PC-9 (cell line): ENCODE results near the gene C2CD4C. TPM values are rescaled to one million over a fixed set of nuclear protein-coding genes. Genes with fewer than 3 reads are reported as not detected.
"Not testable (repeated sequence)": the region's sequence is repeated elsewhere in the genome, so short reads cannot be mapped to it uniquely, and the experiment has no call there.

Experiments used
- BruUV-seq: library from RNA; stranded (reverse); fragments of 400-500 nt; replicated peaks from 2 replicates; lab custom pipeline; 2021; lab: Mats Ljungman, UMichigan
- CTCF ChIA-PET: fragments of 300-600 bp; sonication (Branson Sonifier 250); formaldehyde crosslinking; loops from one replicate; lab custom pipeline; 2022; ENCODE audit warnings: antibody characterized with exemption; lab: Charles Lee
- POLR2A ChIA-PET: fragments of 300-600 bp; sonication (Branson Sonifier 250); formaldehyde crosslinking; loops from one replicate; lab custom pipeline; 2022; ENCODE audit warnings: antibody characterized with exemption; ENCODE audit not compliant: unreplicated experiment; lab: Charles Lee
- DNase-seq, 2 experiments: peaks; one replicate each; pipeline versions ENCODE4 v3.0.0 to v3.0.0-alpha.2; 2015 to 2022; ENCODE audit warnings: mixed read lengths in 1 of 2
- H2AFZ ChIP-seq: fragments of 200-600 bp; sonication (generic); 2 replicates; pipeline ENCODE4 v1.8.1; 2017; ENCODE audit warnings: antibody characterized with exemption
- H3F3A ChIP-seq: fragments of 200-600 bp; sonication (generic); 2 replicates; pipeline ENCODE4 v1.8.1; 2017; ENCODE audit warnings: antibody characterized with exemption, mild to moderate bottlenecking, low read depth; ENCODE audit not compliant: insufficient read depth
- H3K27ac ChIP-seq: fragments of 200-600 bp; sonication (generic); 2 replicates; pipeline ENCODE4 v1.6.1; 2016; ENCODE audit warnings: mixed run types
- H3K27me3 ChIP-seq: fragments of 200-600 bp; sonication (generic); 2 replicates; pipeline ENCODE4 v1.6.1; 2016; ENCODE audit warnings: low read depth, mixed run types; ENCODE audit not compliant: insufficient read depth
- H3K36me3 ChIP-seq: fragments of 200-600 bp; sonication (generic); 2 replicates; pipeline ENCODE4 v1.6.1; 2016; ENCODE audit warnings: low read depth, mixed run types
- H3K4me1 ChIP-seq: fragments of 200-600 bp; sonication (generic); replicated peaks from 2 replicates; pipeline ENCODE4 v1.6.1; 2016; ENCODE audit warnings: mixed run types; ENCODE audit not compliant: insufficient read depth
- H3K4me2 ChIP-seq: fragments of 200-600 bp; sonication (generic); 2 replicates; pipeline ENCODE4 v1.6.1; 2017; ENCODE audit warnings: mixed run types
- H3K4me3 ChIP-seq: fragments of 200-600 bp; sonication (generic); 2 replicates; pipeline ENCODE4 v1.6.1; 2016; ENCODE audit warnings: mixed run types
- H3K79me2 ChIP-seq: fragments of 200-600 bp; sonication (generic); 2 replicates; pipeline ENCODE4 v1.6.1; 2017; ENCODE audit warnings: low read depth, mixed run types
- H3K9me2 ChIP-seq: fragments of 200-600 bp; sonication (generic); 2 replicates; pipeline ENCODE4 v1.8.1; 2017; ENCODE audit warnings: mild to moderate bottlenecking; ENCODE audit not compliant: insufficient read depth
- H3K9me3 ChIP-seq: fragments of 200-600 bp; sonication (generic); 2 replicates; pipeline ENCODE4 v1.8.1; 2016; ENCODE audit warnings: low read depth; ENCODE audit not compliant: insufficient read depth
- H4K20me1 ChIP-seq: fragments of 200-600 bp; sonication (generic); 2 replicates; pipeline ENCODE4 v1.8.1; 2017; ENCODE audit not compliant: insufficient read depth
- CTCF ChIP-seq: fragments of 200-600 bp; sonication (generic); conservative IDR thresholded peaks from 2 replicates; pipeline ENCODE4 v1.6.1; 2017; ENCODE audit warnings: mixed run types, antibody characterized with exemption, mild to moderate bottlenecking, moderate library complexity
- EZH2 ChIP-seq: fragments of 200-600 bp; sonication (generic); IDR thresholded peaks from 2 replicates; pipeline ENCODE4 v1.8.0; 2017; ENCODE audit warnings: antibody characterized with exemption, low read depth
- intact Hi-C: fragments of 100-400 bp; cut with micrococcal nuclease; formaldehyde crosslinking; loops from one replicate; pipeline ENCODE4 v1.10.0; 2022; ENCODE audit not compliant: unreplicated experiment
- total RNA-seq: library from RNA; stranded (reverse); gene quantifications from 2 replicates; pipeline ENCODE4 v1.2.3, GENCODE V29; 2021

The C2CD4C gene
- total RNA-seq, 1 experiment from 2014 or later: 1.2 TPM

GRCh38 chr19:359653-359925, 49.4 kb downstream of the C2CD4C start:
- Histone ChIP-seq H3K36me3 (no peaks in the 10 kb centered on the region), H3K79me2 (no peaks in the 10 kb centered on the region), H2AFZ (no peak overlapping the region), H3F3A (no peaks in the 10 kb centered on the region), H3K4me3 (no peak overlapping the region), H4K20me1 (no peaks in the 10 kb centered on the region), H3K4me2 (no peak overlapping the region), H3K27me3 (peaks cover 46% of the 10 kb centered on the region), H3K27ac (no peak overlapping the region), H3K9me2 (no peaks in the 10 kb centered on the region), H3K4me1 (no peaks in the 10 kb centered on the region), H3K9me3 (no peaks in the 10 kb centered on the region)
- TF ChIP-seq CTCF (no peak), EZH2 (no peak)
- intact Hi-C loops: no loop called here
- BruUV-seq: no TSS peak
- no peak for DNase-seq
- CTCF ChIA-PET: no interaction called here
- POLR2A ChIA-PET: no interaction called here

GRCh38 chr19:355536-355935, 53.4 kb downstream of the C2CD4C start:
- POLR2A ChIA-PET, DNase-seq, H4K20me1 ChIP-seq, H3K36me3 ChIP-seq, intact Hi-C loops, H3K27ac ChIP-seq, H3K79me2 ChIP-seq, H3F3A ChIP-seq, H3K4me1 ChIP-seq, BruUV-seq, CTCF ChIA-PET, H3K4me2 ChIP-seq, H3K4me3 ChIP-seq, H3K9me2 ChIP-seq, H3K9me3 ChIP-seq, H2AFZ ChIP-seq: not testable (repeated sequence)
- peaks cover 43% of the 10 kb centered on the region for H3K27me3 ChIP-seq

Other genes with a start within 250 kb of the C2CD4C start
- 143 and 146 TPM in 2 replicates for gene PLPP2, start 117.7 kb downstream of the C2CD4C start, total RNA-seq
- gene MIER2, start 64.4 kb downstream of the C2CD4C start, total RNA-seq: 23.3 and 25.2 TPM in 2 replicates
- gene SHC2, start 51.9 kb upstream of the C2CD4C start, total RNA-seq: 0.70 and 0.73 TPM in 2 replicates
- gene MADCAM1, start 87.3 kb upstream of the C2CD4C start, total RNA-seq: 1.1 and 1.7 TPM in 2 replicates
- gene TPGS1, start 98.3 kb upstream of the C2CD4C start, total RNA-seq: 13.8 and 25.7 TPM in 2 replicates
- 93.3 and 98.2 TPM in 2 replicates for gene CDC34, start 122.6 kb upstream of the C2CD4C start, total RNA-seq
- gene GZMM, start 134.9 kb upstream of the C2CD4C start, total RNA-seq: 0.39 and 0.88 TPM in 2 replicates
- 772 and 823 TPM in 2 replicates for gene BSG, start 163.4 kb upstream of the C2CD4C start, total RNA-seq
- 1.5 and 2.0 TPM in 2 replicates for gene HCN2, start 180.7 kb upstream of the C2CD4C start, total RNA-seq
- 46.4 and 57.1 TPM in 2 replicates for gene POLRMT, start 224.4 kb upstream of the C2CD4C start, total RNA-seq
- gene FGF22, start 230.7 kb upstream of the C2CD4C start, total RNA-seq: 0.35 TPM in 1 of 2 replicates, not detected in the other